Putamen (tissue), 1 donor: ENCODE measurements around the gene SV2B.
A peak's percentile ranks its signal among the peaks of the same experiment; 100 is the strongest.
"Not testable (repeated sequence)": the region's sequence is repeated elsewhere in the genome, so short reads cannot be mapped to it uniquely, and the experiment has no call there.

Experiments used
- DNase-seq: peaks from one replicate; pipeline ENCODE4 v3.0.0-alpha.2; 2016; ENCODE audit warnings: low spot score

Gene SV2B

GRCh38 chr15:91099995-91100813, at the start of gene SV2B:
Gene SV2B (plus strand): TSS chr15:91100257. CDS start chr15:91226264, 126,007 bp downstream.
- peak; percentile 26 for DNase-seq

DNA sequence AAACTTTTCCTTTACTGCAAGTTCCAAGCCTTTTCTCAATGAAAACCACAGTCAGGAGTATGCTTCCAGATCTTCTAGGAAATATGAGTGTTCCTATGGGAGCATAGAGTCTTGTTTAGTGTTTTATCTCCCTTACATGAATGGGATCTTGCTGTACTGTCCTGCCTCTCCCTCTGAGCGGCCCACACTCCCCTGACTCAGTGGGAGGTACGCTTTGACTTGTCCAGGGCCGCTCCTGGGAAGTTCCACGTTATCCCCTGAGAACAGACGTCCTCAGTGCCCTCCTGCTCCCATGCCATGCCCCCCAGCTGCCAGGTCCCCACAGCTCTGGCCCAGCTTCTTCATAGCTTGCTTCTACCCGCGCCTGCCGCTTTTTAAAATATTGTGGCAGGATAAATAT, 48.8 kb upstream of the SV2B start:
- DNase-seq, result no peak

GRCh38 chr15:91054816-91055215, 45.2 kb upstream of the SV2B start:
- DNase-seq, result no peak

DNA sequence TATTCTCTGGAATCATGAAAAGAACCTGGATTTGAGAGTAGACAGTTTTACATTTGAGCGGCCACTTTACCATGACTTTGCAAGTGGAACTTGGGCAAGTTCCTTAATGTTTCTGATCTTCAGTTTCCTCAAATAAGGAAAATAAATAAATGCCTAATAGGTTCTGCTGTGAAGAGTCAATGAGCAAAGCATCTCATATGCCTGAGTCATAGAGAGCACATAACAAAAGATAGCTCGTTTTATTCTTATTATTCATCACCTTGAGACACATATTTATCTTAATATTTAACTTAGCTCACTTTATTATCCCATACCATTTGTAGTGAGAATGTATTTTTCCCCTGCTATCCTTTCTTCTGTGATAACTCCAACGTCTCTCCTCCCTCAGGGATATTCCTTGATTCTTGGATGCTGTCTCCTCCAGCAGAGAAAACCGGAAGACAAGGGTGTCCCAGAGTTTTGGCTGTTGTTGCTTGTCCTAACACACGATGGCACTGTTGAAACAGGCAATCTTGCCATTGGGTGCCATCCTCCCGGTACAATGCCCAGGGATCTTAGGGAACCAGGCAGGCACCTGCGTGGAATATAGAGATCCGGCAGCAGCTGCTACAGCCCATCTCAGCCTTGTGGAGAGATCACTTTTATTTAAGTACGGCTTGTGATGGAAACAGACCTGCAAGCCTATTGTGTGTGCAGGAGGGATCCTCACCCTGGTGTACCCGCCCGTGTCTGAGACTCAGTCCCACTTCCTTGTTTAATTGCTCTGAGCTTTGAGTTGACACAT, 44.3 kb upstream of the SV2B start:
- peak; percentile 82 for DNase-seq

DNA sequence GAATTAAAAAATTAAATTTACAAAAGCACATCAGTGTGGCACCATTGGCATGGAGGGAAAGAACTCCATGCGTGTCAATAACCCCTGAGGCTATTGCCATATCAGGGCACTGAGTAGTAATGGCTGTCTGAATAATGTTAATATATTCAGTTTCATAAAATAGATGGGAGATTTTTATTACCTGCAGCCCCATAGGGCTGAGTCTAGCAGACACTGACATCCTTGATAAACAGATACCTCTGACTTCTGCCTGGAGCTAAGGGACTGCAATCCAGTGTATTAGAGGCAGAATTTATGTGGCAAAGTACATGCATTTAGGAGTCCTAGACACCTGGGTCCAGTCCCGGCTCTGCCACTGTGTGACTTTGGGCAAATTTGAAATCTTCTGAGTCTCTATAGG, 38.8 kb upstream of the SV2B start:
- no peak for DNase-seq

DNA sequence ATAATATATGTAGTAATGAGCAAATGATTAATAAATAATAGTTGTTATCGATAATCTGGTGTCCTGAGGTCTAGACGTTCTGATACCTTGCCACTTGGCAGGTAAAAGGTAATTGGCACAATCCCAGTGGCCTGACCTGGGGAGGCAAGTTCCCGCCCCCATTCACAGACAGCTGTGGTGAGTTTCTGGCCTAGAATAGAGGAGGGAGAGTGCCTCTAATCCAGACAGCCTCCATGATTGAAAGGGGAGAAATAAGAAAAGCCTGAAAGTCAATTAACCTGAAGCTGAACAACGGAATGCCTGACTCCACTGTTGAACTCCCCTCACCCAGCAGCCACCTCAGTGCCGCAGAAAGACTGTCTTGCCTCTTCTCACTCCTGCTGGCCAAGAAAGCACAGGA, 38.1 kb upstream of the SV2B start:
- DNase-seq, result no peak

DNA sequence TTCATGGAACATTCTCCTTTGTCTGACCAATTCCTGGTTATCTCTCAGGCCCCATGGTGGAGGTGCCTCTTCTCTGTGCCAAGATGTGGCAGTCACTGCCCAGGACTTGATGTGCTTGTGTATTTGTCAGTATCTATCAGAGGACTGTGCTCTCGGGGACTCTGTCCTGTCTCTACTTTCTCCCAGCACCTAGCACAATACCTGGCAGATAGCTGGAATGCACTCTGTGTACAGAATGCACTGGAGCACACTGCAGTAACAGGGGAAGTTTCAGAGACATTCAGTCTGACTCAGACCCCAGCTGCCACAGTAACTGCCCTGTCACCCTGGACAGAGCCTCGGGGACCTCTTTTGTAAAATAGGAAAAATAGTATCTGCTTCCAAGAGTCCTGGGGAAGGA, 34.6 kb upstream of the SV2B start:
- DNase-seq, result no peak

DNA sequence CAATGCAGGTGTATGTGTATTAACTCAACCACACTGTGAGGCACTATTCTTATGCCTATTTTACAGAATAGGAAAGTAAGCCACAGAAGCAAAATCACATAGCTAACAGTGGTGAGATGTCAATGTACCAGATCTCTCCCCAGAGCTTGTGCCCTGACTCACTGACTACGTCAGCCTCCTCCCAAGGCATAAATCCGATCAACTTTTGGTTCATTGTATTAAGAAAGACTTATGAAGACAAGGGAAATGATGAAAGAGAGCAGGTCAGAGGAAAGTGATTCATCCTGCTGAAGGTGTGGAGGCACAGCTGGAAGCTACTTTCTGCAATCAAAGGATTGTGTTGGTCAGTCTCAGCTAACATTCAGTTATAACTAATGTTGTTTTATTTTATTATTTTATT, 33.0 kb upstream of the SV2B start:
- no peak for DNase-seq

- no peak for DNase-seq
Observed at GRCh38 chr15:91068436-91068835, 31.6 kb upstream of the SV2B start.

DNA sequence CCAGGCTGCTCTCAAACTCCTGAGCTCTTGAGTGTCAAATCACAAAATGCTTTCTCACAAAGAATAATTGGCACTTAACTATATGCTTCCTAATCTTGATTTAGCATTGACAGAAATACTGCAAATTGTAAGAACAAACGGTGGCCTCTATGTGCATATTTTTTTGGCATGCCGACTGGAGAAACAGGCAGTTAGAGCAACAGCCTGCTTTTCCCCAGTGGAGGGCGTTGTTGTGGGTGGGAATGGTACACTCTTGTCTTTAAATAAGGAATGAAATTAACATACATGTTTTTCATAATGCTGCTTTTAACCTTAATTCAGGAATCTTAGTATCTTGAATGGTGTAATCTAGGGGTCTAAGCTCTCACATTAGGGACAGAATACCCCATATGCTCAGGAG, 31.1 kb upstream of the SV2B start:
- DNase-seq, result no peak

- DNase-seq, result no peak
Observed at GRCh38 chr15:91070872-91071271, 29.2 kb upstream of the SV2B start.

DNA sequence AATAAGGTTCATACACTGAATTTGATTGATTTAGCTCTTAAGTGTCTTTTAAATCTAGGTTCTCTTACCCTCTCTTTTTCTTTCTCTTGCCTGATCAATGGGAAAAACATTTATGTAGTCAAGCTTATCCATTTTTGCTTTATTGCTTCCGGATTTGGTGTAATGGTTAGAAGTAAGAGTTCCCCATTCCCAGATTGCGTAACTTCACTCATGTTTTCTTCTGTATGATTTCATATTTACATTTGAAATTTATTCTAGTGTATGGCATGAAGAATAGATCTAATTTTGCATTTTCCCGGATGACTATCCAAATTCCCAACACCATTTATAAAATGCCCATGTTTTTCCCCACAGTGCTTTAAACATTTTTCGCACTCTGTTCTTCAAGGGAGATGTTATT, 27.9 kb upstream of the SV2B start:
- no peak for DNase-seq

DNA sequence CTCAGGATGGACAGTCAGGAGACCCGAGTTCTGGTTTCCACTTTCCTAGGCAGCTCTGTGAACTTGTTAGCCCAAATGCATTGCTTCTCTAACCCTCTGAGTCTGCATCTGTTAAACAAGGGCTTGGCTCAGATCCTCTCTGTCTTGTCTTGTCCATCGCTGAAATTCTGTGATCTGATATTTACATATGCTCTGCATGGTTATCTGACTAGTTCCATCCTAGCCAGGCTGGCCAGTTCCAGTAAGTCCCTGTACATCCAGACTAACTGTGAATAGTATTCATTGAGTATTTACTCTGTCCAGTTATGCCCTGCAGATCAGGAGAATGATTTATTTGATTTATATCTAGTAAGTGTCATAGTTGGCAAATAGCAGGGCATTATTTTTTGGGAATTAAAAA, 27.0 kb upstream of the SV2B start:
- DNase-seq, result no peak

DNA sequence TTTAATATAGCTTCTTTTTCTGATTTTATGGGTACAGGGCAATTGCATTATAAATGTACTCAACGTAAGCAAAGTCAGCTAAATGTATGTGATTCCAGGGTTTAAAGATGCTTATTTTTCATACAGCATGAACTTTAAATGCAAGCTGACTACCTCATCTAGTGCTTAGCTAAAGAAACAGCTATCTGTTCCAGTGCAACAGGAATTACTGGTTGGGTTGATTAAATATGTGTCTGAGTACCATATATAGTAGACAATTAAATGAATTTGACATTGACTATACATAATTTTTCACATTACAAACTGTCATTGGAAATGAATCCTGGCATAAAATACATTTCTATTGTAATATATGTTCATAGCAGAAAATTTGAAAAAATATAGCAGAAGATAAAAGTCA, 26.3 kb upstream of the SV2B start:
- no peak for DNase-seq

GRCh38 chr15:91075739-91076138, 24.3 kb upstream of the SV2B start:
- DNase-seq, result no peak

DNA sequence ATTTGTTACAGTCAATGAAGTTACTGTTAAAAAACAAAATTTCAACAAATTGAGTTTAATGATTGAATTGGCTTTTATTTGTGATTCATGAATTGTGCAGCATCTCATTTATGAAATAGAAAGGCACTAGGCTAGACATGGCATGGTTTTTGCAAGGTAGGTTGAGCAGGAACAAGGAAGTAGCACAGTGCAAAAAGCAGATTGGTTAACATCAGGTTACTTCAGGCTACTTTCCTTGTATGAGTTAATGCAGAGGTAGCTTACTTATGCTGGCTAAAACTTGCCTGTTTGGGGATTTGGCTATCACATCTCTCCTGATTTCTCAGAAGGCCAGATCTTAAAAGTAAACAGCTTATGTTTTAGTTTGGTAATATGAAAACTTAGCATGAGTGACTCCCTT, 23.0 kb upstream of the SV2B start:
- no peak for DNase-seq

GRCh38 chr15:91093866-91094265, 6.2 kb upstream of the SV2B start:
- DNase-seq, result not testable (repeated sequence)

DNA sequence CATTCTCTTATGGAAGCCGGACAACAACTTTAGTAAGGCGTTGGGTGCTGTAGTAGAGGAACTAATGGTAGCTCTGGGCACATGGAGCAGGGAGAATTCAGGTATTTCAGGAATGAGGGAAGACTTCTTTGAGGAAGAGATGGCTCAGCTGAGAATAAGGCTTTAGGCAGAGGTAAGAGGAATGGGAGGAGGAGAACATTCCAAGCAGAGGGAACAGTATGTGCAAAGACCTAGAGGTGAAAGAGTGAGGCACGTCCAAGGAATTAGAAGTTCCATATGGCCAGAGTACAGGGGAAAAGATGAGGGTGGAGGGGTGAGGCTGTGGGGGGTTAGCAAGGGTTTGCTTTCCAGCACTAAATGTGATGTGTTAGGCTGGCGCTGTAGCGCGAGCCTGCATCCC, 1.6 kb upstream of the SV2B start:
- DNase-seq, result no peak

- peak; percentile 83 for DNase-seq
Observed at GRCh38 chr15:91099616-91099994, 452 bp upstream of the SV2B start.

DNA sequence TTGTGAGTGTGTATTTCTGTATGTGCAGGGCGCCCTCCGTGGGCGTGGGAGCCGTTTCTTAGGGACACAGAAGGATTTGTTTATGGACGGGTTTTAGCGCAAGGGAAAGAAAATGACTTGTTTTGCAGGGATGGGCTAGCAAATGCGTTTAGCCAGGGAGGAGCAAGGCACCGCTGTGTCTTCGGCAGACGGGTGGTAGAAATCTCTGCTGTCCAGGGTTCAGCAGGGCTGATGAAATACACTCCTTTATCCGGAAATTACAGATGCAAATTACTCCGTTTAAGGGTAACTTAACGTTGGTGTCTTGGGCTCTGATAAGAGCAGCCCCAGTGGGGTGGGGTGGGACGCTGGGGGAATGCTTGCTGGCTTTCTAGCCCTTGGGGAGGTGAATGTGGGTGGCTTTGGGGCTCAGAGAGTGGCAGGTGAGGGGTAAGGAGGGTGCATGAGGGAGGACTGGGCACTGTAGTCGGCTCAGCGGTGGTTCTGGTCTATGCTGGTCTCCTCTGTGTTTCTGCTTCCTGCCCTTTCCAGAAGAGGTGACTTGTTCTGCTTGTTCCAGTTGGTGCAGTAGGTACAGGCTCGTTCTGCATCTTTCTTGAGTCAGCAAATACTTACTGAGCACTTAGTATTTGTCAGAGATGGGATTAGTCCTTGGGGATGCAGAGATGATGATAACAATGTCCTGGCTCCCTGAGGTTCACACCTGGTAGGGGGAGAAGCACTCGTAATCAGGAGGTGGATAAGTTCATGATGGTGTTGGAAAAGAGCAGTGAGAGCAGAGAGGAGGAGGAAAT, 954 bp downstream of the SV2B start:
- no peak for DNase-seq

DNA sequence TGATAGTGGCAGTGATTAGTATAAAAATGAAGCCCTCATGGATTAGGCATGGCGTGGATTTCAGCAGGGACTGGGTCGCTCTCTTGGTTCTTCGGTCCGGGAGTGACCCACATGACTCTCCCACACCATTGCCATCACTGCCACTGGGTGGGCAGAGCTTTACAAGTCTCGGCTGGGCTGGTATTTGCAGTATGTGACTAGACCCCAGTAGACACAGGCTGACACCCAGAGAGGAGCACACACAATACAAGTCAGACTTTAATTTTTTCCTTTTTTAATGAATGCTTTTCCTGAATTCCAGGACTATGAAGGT, 1.5 kb downstream of the SV2B start:
- no peak for DNase-seq

GRCh38 chr15:91102546-91103330, 2.7 kb downstream of the SV2B start:
- DNase-seq, result no peak
